Bronchial epithelial cell (primary cell): Measurements from ENCODE around the gene DMWD. TPM values are rescaled to one million over a fixed set of nuclear protein-coding genes. Genes with fewer than 3 reads are reported as not detected.

Experiments
- DNase-seq: peaks from one replicate; pipeline ENCODE4 v3.0.0-alpha.2; 2010; ENCODE audit warnings: low read depth
- FAIRE-seq: peaks from 2 replicates; lab custom pipeline; 2011; peaks lifted over from hg19 to GRCh38; lab: Jason Lieb, UNC
- H3K27me3 ChIP-seq: 2 replicates; pipeline ENCODE4 v1.5.1; 2011; ENCODE audit warnings: low read length; ENCODE audit not compliant: control insufficient read depth, insufficient read depth
- H3K36me3 ChIP-seq: 2 replicates; pipeline ENCODE4 v1.5.1; 2011; ENCODE audit warnings: low read length; ENCODE audit not compliant: control insufficient read depth, insufficient read depth
- H3K4me3 ChIP-seq: 2 replicates; pipeline ENCODE4 v1.5.1; 2011; ENCODE audit warnings: mild to moderate bottlenecking, low read depth, low read length, control low read depth
- CTCF ChIP-seq: IDR thresholded peaks from 2 replicates; pipeline ENCODE4 v1.5.1; 2011; ENCODE audit warnings: mild to moderate bottlenecking, moderate library complexity, low read length, control low read depth, inconsistent platforms; ENCODE audit not compliant: insufficient read depth, severe bottlenecking
- total RNA-seq: library from RNA; depleted of rRNA; stranded (reverse); fragments of >200 nt; gene quantifications from 2 replicates; pipeline ENCODE4 v1.2.1, GENCODE V29; 2014

DMWD gene
- total RNA-seq, 1 donor from 2014 or later, result 29.0 TPM

GRCh38 chr19:45827459-45828093 is 34.9 kb upstream of the DMWD start:
- Histone ChIP-seq H3K4me3 (no peak overlapping the region), H3K27me3 (no peaks in the 10 kb centered on the region), H3K36me3 (peaks cover 66% of the 10 kb centered on the region)
- no peak for TF ChIP-seq CTCF
- DNase-seq (no peak), FAIRE-seq (no peak)

GRCh38 chr19:45826934-45827333 is 34.3 kb upstream of the DMWD start:
- Histone ChIP-seq H3K27me3 (no peaks in the 10 kb centered on the region), H3K4me3 (no peak overlapping the region), H3K36me3 (peaks cover 62% of the 10 kb centered on the region)
- TF ChIP-seq CTCF, result no peak
- FAIRE-seq, result no peak
- no peak for DNase-seq

GRCh38 chr19:45825917-45826893 is 33.6 kb upstream of the DMWD start:
- DNase-seq (no peak), FAIRE-seq (no peak)
- peaks cover 57% of the 10 kb centered on the region for H3K36me3 ChIP-seq
- H3K27me3 ChIP-seq, result no peaks in the 10 kb centered on the region
- no peak for TF ChIP-seq CTCF
- H3K4me3 ChIP-seq, result no peak overlapping the region

GRCh38 chr19:45825263-45825605 is 32.6 kb upstream of the DMWD start:
- DNase-seq (no peak), FAIRE-seq (no peak)
- TF ChIP-seq CTCF, result no peak
- Histone ChIP-seq H3K36me3 (peaks cover 56% of the 10 kb centered on the region), H3K27me3 (no peaks in the 10 kb centered on the region), H3K4me3 (no peak overlapping the region)

GRCh38 chr19:45824531-45825262 is 32.1 kb upstream of the DMWD start:
- H3K4me3 ChIP-seq, result no peak overlapping the region
- DNase-seq (no peak), FAIRE-seq (no peak)
- TF ChIP-seq CTCF, result no peak
- H3K36me3 ChIP-seq, result peaks cover 51% of the 10 kb centered on the region
- H3K27me3 ChIP-seq, result no peaks in the 10 kb centered on the region
